Inferior parietal cortex (tissue), 1 donor: ENCODE data around the gene SND1.

Source experiments
- DNase-seq: peaks from one replicate; pipeline ENCODE4 v3.0.0-alpha.2; 2016; ENCODE audit errors: extremely low spot score

Gene SND1

DNA sequence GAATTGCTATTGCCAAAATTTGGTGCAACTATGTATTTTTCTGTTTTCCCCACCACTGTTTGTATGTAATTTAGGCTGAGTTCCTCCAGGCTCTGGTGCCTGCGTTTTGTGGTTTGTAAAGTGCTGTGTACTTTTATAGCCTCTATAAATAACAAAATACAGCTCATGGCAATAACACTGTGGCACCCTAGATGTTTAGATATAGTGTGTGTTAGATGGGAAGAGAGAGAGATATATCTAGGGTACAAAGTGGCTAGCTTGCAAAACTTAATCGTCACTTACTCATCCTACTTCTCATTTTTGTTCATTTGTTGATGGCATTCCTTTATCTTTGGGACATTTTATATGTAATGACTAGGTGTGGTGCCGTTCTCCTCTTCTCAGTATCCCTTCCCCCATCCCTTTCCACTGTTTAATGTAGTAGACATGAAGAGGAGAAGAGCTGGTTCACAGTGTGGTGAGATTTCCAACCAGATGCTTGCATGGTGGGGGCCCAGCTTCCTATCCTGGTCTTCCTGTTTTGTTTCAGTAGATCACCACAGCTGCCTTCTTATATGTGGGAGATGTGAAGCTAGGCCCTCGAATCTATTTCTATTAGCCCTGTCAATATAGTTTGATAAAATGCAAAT, 115.0 kb downstream of the SND1 start:
- DNase-seq, result no peak

DNA sequence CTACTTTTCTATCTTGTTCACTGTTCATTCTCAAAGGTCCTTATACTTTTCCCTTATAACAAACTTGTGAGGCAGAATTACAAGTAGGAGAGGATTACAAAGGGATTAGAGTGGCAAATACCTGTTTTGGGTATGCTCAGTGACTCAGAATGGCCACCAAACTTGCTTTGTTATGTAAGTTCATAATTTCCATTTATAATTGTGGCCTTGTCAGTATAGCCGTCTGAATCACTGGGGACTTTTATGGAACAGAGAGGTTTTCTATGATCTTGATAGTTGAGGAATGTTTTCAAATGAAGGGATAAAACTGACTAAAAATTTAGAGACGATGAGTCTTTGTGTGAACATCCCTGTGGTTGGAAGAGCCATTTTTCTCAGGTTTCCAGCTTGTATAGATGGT, 116.2 kb downstream of the SND1 start:
- no peak for DNase-seq

DNA sequence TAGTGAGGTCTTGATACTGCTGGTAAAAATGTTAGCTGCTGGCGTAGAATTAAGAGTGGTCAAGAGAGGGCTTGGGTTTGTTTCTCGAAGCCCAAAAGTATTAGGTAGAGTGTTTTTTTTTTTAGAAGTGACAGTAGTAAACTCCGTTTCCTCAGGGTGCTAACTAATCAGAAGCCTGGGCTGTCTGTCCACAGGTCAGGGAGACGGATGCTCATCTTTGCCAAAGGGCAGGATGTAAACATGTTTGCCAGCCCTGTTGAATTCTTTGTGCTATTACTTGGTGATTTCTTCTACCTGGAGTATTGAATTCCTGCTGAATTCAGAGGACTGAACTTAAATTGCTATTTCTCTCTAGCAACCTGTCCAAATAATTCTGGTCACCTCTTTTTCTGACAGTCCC, 117.1 kb downstream of the SND1 start:
- DNase-seq, result no peak

DNA sequence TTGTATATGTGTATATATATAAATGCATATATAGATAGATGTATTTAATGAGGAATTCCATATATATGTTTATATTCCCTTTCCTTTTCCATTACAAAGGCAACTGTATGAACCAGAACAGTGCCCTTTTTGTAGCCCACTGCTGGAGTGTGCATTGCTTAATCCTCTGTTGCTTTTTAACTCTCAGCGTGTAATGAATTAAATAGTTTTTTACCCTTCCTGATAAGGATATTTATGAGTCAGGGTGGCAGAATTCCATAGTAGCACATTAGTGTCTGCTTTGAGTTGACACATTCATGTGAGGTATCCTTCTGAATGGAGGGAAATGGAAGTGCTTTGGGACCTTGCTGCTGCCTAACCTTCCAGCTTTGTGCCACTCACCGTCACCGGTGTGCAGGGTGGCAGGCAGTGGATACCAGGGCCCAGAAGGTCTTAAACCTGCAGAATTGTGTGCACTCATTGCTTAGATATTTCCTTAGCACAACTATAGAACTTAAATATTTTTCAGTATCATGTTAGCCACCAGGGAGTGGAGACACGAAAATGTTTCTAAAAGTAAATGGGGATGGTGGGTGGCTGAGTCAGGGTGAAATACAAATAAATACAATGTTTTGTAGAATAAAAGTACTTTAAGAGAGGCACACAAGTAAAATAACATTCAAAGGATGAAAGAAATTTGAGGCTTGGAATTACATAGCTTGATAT, 117.9 kb downstream of the SND1 start:
- no peak for DNase-seq

DNA sequence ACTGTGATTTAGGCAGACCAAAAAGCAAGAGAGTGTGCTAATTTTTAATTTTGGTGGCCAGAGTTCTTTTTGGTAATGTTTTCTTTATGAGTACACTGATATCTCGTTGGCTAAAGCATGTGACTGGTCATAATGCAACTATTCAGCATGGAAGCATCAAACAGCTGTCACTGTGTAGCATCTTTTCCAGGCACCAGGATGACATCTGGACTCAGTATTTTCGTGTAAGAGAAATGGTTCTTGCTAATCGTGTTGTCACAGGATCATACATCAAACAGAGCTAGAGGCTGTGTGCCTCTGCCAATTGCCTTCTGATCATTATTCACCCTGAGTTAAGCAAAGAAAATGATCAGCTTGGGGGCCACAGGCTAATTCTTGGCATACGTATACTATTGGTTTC, 118.9 kb downstream of the SND1 start:
- DNase-seq, result no peak

DNA sequence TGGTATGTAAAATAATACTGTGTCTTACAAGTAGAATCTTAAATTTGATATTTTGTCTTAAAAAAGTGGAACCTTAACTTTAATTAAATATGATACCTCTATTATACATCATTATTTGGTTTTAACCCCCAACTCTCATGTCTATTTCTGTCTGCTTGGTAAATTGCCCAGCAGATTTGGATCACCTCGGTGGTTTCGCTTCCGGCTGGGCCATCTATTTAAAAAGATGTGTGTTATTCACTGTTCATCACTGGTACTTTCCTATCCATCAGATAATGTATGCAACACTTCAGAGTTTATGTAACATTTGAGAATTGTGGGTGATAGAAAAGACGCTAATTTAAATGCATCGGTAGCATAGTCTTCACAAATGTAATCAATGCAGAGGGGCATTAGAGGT, 119.7 kb downstream of the SND1 start:
- no peak for DNase-seq

DNA sequence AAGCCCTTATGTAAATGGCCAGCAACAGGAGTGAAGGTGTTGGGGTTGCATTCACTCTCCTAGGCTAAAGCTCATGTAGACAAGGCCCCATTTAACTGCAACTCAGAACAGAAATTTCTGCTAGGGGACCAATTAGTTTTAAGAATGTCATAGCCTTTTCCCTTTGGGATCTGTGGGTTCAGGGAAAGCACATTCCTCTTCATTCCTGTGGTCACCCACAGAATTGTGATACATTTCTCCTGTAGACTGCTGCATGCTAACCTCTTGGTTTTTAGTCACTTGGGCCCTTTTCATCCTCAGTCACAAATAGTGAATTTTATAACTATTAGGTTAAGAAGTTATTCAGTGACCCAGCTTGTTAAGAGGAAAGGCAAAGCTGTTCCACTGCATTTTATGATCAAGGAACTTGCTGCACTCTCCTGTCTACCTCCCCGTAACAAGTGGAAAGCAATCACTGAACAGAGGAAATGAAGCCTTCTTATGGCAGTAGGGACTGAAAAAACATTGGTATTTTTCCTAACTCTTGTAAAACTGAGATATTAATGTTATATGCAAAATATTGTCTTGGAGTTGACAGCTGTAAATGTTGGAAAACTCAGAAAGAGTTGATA, 124.9 kb downstream of the SND1 start:
- no peak for DNase-seq

DNA sequence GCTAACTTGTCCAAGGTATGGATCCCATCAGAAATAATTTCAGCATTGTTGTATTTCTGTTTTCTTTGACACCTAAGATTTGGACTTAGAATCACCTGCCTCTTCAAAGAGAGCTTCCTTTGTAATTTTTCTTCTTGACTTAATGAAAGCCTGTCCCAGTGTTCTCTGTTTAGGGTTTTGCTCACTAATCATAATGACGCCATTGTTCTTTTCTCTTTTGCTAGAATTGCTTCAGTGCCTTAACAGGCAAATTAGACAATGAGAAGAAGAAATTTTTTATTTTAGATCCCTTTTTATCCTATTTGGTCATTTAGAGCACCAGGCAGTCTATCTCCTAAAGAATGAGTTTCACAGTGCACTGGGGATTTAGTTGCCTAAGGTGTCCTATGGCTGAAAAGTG, 128.5 kb downstream of the SND1 start:
- no peak for DNase-seq

DNA sequence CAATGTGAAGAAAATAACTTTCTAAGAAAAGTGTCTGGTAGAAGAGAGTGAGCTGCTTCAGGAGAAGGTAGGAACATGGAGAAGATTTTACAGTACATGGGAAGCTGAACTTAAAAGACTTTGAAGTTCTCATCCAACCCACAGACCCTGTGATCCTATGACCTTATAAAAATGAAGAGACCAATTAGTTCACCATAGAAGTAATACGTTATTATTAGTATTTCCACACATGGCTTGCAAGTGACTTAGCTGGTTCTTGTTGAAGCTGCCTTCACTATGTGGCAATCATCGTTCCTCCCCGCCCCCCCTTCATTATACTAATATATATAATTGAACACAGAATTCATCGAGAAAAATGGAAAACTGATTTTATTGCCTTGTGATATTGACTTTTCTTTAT, 129.1 kb downstream of the SND1 start:
- no peak for DNase-seq

DNA sequence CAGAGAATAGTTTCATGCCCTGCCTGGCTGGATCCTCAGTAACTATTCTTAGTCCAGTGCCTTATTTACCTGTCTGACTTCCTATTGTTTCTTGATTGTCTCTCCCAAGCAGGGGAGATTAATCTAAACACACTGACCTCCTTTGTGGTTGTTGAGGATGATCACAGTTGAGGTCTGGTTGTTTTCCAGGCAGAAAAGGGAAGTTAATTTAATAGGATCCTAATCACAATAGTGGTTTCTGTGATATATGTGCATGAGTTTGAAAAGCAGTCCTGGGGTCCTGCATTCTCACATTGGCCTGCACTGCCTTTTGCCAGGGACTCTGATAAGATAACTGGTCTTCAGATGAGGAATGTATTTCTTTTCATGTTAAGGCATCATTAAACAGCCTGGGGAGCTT, 130.1 kb downstream of the SND1 start:
- DNase-seq, result no peak

DNA sequence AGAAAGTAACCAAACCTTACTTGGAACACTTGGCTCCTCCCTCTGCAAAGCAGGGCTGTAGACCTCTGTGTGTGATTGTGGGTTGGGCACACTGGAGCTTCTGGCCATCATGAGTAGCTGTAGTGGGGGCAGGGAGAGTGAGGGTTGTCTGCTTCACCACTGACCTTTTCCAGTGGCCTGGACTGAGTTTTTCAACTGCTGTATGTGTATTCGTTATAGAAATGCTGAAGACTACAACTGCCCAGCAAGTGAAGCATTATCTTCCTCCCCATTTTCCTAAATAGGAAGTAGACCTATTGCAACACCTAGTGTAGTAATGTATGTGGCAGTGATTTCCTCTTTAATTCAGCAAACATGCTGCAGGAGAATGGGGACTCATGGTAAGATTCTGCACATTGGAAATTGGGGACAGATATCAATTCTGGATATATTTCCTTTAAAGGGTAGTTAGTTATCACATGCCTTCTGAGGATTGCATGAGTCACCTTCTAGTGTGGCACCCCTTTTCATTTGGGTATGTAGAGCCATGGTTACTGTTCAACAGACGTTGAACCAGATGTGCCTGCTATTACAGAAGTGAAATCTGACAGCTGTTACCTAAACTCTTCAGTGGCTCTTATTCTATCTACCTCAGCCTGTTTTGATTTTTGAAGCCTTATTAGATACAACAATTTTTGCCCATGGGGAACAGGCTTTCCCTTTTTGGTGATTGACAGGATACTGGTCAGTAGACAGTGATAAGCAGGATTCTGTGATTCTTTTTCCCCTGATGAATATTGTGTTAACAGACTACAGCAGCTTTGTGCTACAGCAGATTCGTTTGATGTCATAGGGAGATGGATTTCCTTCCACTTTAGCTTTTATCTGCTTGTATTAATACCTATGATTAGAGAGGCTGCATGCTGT, 130.9 kb downstream of the SND1 start:
- DNase-seq, result no peak

DNA sequence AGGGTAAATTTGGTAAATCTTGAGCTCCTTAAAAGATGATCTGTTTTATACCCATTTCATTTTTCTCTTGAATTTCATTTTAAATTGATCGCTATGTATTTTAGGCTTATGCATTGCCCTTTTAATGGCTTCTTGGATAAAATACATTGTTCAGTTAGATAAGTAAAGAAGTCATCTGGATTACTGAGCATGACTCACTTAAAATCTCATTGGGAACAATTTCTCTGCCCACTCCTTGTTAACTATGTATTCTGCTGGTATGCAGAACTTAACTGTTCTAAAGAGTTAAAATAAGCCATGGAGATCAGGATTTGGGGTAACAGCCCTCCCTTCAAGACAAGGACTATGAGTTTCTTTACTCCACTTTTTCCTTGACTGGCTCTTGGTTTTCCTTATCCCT, 134.2 kb downstream of the SND1 start:
- no peak for DNase-seq

DNA sequence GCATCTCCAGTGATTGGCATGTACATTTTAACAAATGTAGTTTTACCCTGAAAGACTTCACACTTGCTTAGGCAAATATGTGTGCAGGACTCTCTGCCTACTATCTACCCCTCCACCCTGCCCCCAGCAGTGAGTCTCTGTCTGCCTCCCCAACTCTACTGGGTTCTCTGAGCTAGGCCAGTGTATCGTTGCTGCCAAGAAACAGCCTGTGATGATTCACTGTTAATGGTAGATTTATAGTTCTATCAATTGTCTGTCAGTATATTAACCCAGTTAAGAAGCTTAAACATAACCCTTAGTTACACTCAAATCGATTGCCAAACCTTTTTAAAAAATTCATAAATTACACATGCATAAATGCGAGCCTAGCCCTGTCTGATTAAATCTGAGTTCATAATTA, 137.0 kb downstream of the SND1 start:
- DNase-seq, result no peak

DNA sequence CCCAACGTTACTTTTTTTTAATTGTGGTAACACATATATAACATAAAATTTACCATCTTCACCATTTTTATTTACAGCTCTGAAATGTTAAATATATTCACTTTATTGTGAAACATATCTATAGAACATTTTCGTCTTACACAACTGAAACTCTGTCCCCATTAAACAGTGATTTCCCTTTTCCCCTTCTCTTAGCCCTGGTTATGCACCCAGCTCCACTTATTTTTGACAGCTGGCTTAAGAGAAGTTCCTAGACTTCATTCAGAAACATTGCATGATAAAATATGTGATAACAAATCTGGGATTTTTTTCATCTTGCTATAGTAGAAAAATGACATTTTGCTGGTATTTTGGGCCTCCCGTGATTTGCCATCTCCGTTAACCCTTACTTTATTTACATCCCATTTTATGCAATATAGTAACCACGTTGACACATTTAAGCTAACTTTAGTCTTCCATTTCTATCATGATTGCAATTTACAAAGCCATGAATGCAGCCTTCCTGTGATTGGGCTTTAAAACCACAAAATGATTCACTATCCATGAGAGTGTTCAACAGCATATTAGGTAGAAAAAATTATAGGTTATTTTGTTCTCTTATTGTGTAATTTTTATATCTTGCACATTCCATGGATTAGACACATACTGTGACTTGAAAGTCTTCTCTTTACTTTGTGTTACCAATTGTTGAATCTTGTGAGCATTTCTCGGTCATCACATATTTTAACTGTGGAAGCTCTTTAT, 139.6 kb downstream of the SND1 start:
- no peak for DNase-seq

DNA sequence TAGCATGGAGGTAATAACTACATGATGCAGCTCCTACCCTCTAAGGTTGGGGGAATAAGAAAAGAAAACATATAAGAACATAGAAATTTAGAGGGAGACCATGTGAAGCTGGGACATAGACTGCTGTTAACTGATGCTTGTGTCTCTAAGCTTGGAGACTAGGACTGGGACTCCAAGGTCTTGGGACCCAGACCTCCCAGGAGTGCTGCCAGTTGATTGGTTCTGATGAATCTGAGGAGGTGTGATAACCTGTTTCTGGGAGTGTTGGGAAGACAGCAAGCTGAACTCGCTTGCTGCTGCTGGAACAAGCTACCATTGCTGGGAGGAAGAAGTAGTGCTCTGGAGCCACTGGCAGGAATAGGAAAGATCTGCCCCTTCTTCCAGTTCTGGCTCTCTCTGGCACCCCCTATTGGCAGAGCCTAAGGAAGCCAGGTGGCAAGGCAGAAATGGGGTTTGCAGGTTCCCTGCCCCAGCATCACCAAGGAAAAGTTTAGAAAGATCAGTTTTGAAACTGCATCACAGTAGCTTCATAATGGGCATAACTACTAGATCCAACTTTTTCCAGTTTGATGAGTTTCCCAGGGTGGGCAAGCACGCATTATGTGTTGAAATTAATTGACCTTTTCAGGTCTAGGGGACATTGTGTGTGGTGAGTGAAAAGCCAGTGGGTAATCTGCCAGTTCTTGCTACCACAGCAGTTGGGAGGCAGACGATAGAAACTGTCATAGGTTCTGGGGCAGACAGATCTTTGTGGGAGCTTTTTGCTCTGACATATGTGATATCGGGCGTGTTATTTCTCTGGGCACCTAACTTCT, 140.7 kb downstream of the SND1 start:
- no peak for DNase-seq

DNA sequence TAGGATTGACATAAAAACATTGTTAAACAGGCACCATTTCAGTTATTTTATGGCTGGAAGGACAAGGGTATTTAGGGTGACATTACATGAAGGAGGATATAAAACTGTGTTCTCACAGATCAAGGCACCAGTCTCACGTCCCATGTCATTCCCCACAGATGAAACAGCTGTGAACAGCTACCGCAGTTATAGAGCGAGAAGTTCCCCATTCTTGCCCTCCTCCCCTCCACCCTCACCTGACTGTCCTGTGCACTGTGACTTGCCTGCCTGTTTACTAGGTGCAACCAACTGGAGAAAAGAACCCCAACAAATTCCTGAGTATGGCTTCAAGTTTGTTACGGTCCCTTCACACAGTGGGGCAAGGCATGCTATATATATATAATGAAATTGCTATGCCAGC, 141.6 kb downstream of the SND1 start:
- no peak for DNase-seq

DNA sequence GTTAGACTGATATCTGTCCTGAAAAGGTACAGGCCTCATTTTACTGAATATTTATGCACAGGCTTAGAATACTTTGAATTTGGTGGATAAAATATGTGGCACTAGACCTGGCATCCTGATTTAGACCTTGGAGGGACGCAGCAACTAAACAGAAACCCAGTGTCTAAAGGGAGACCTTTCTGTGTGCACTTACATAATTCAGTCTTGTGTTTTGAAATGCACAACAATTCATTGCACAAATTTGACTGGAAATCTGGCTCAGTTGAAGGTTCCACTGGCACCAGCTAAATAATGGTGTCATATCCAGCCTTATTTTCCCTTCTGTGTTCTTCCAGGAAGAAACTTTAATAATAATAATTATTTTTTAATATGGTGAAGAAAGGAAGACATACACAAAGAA, 142.1 kb downstream of the SND1 start:
- DNase-seq, result no peak

DNA sequence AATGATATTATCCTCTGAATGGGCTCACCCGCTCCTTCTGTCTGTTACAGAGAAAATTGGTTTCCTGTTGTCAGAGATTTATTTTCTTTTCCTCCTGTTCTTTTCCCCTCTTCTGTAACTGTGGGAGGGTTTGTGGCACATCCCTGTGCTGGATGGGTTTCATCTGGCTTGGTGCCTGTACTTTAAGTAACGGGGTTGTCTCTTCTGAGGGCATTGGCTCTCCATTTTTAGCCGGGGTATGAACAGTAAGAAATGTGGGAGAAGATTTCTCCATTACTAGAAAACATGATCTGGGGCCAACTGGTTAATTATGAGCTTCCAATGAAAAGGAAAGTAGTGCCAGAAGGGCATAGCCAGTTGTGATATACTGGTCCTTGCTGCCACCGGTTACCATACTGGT, 142.6 kb downstream of the SND1 start:
- DNase-seq, result no peak

DNA sequence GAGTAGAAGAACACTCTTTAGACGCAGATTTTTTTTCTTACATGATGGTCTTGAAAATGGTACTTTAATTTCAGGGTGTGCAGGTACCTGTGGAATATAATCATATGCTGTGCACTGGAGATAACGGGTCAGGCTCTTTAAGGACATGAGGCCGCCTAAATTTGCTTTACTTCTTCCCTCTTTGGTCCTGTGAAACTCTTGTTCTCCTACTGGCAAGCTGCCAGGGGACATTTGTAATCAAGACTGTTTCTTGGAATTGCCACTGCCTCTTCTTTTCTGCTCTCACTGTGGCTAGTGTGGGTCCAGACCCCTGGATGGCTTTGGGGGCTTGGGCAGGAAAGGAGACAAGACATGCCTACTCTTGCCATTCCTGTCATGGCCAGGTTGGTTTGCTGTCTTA, 146.0 kb downstream of the SND1 start:
- no peak for DNase-seq

DNA sequence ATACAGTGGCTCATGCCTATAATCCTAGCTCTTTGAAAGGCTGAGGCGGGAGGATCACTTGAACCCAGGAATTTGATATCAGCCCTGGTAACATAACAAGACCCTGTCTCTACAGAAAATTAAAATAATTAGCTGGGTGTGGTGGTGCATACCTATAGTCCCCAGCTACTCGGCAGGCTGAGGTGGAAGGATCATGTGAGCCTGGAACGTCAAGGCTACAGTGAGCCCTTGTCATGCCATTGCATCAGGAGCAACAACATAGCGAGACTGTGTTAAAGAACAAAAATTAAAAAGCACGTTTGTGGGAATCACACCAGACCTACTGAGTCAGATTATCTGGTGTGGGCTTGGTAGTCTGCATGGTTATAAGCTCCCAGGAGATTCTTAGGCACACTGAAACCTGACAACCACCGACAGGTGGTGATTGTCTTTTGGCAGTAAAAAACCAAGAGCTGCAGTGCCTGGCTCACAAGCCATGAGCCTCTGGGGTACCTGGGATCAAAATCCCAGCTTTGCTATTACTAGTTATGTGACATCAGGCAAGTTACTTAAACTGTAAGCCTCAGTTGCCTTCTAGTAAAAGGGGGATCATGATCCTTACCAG, 146.9 kb downstream of the SND1 start:
- no peak for DNase-seq
